Nephron progenitor cell (in vitro differentiated cells): ENCODE results near the gene TFPI.

Experiments used
- DNase-seq: peaks from one replicate; pipeline ENCODE4 v3.0.0; 2021
- H3K27ac Mint-ChIP-seq: 2 replicates; pipeline ENCODE4 v1.8.0; 2021; ENCODE audit warnings: mild to moderate bottlenecking, moderate library complexity, mixed read lengths
- H3K27me3 Mint-ChIP-seq: 2 replicates; pipeline ENCODE4 v1.8.0; 2021; ENCODE audit warnings: mild to moderate bottlenecking, low read depth, mixed read lengths; ENCODE audit not compliant: poor library complexity
- H3K36me3 Mint-ChIP-seq: 2 replicates; pipeline ENCODE4 v1.8.0; 2021; ENCODE audit warnings: low read depth, mixed read lengths
- H3K4me1 Mint-ChIP-seq: 2 replicates; pipeline ENCODE4 v1.8.0; 2021; ENCODE audit warnings: mixed read lengths
- H3K4me3 Mint-ChIP-seq: 2 replicates; pipeline ENCODE4 v1.8.0; 2021; ENCODE audit warnings: mild to moderate bottlenecking, moderate library complexity, mixed read lengths
- H3K9me3 Mint-ChIP-seq: 2 replicates; pipeline ENCODE4 v1.8.0; 2021; ENCODE audit warnings: mild to moderate bottlenecking, moderate library complexity, mixed read lengths
- TF ChIP-seq, protein P1 (sequence below): fragments of 200-600 bp; sonication (generic); IDR thresholded peaks from 2 replicates; pipeline ENCODE4 v1.5.0; 2021; ENCODE audit warnings: antibody characterized with exemption

The TFPI gene

DNA sequence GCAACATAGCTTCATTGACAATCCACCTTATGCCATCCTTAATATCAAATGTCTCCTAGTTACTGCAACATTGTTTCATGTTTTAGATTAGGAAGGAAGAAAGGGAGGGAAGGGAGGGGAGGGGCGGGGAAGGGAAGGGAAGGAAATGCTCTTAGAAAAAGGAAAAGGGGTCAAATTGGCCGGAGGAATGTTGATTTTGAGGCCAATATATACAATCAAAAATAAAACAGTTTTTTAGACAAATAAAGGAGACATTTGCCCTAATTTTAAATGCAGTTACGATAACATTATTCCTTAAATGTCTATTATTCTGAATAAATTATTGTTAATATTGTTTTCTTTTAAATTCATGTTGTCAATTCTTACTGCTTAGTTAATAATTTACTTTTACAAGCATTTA is 72.7 kb downstream of the TFPI start:
- Mint-ChIP-seq H3K27ac (no peak overlapping the region), H3K27me3 (no peaks in the 10 kb centered on the region), H3K9me3 (no peaks in the 10 kb centered on the region), H3K36me3 (no peaks in the 10 kb centered on the region), H3K4me1 (no peaks in the 10 kb centered on the region), H3K4me3 (no peak overlapping the region)
- no peak for DNase-seq
- TF ChIP-seq, protein P1, sequence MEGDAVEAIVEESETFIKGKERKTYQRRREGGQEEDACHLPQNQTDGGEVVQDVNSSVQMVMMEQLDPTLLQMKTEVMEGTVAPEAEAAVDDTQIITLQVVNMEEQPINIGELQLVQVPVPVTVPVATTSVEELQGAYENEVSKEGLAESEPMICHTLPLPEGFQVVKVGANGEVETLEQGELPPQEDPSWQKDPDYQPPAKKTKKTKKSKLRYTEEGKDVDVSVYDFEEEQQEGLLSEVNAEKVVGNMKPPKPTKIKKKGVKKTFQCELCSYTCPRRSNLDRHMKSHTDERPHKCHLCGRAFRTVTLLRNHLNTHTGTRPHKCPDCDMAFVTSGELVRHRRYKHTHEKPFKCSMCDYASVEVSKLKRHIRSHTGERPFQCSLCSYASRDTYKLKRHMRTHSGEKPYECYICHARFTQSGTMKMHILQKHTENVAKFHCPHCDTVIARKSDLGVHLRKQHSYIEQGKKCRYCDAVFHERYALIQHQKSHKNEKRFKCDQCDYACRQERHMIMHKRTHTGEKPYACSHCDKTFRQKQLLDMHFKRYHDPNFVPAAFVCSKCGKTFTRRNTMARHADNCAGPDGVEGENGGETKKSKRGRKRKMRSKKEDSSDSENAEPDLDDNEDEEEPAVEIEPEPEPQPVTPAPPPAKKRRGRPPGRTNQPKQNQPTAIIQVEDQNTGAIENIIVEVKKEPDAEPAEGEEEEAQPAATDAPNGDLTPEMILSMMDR = no peak

DNA sequence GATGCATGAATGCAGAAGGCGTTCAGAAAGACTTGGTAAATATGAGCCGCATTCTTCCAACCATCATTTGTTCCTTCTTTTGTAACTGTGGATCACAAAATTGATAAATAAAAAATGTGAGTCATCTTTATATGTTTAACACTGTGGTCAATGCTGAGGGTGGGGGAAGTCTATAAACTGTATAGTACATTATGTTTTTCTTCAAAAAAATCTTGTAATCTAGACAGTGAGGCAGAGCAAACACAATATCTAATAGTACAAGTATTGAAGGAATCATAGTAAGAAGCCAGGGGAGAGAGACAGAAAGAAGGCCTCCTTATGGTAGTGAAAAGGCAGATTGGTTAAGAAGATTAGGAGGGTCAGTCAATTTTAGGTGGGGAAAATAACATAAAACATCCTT is 75.5 kb downstream of the TFPI start:
- DNase-seq = no peak
- H3K27ac Mint-ChIP-seq = no peak overlapping the region

DNA sequence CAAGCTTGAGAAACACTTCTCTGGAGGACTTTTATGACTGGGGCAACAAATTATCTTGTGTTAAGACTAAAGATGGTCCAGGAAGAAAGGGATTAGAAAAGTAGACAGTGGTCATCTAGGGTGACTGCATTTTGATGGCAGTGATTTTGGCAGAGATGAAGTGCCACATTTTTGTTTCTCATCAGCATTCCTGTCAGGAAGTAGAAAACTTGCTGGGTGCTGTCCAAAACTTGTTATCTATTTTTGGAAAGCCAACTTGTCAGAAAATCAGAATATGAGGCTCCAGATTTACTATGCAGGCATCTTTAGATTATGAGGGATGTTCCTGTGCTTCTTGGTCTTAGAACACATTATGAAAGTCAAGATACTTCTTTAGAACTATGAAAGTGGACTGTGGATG is 77.2 kb downstream of the TFPI start:
- TF ChIP-seq, protein P1 = no peak
- Mint-ChIP-seq H3K4me3 (no peak overlapping the region), H3K36me3 (no peaks in the 10 kb centered on the region), H3K27me3 (no peaks in the 10 kb centered on the region), H3K9me3 (no peaks in the 10 kb centered on the region), H3K27ac (no peak overlapping the region), H3K4me1 (no peaks in the 10 kb centered on the region)
- no peak for DNase-seq

More for the DNA sequence above, 75.5 kb downstream of the TFPI start:
- no peaks in the 10 kb centered on the region for H3K36me3 Mint-ChIP-seq
- no peaks in the 10 kb centered on the region for H3K4me1 Mint-ChIP-seq
- TF ChIP-seq, protein P1 = no peak
- H3K4me3 Mint-ChIP-seq = no peak overlapping the region
- no peaks in the 10 kb centered on the region for H3K9me3 Mint-ChIP-seq
- H3K27me3 Mint-ChIP-seq = no peaks in the 10 kb centered on the region

DNA sequence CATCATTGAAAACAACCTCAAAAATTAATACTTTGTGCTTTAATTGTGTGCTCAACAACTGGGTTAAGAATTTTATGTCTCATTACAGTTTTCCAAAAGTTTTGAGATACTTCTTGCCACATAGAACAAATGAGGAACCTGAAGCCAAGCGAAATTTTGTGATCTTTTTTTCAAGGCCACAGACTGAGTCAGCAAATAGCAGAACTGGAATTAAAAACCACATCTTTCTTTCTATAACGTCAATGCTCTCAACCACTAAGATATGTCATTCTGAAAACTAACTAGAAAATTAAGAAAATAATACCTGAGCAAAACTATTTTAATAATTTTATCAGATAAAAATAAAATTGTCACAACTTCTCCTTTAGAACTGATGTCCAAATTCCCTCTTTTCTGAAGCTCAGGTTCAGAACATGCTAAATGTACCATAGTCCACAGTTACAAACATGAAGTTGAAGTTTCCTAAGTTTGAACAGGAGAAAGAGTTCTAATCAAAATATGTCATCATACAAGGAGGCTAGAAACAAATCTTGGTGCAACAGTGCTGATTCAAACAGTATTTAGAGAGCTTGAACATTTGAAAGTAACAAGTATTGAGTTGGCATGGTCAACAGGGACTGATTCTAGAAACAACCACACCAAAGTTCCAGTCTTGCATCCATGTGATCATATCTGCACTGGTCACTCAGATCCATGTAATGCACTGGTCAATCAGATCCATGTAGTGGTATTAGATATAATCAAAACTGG is 78.6 kb downstream of the TFPI start:
- TF ChIP-seq, protein P1 = no peak
- no peak overlapping the region for H3K4me3 Mint-ChIP-seq
- H3K4me1 Mint-ChIP-seq = no peaks in the 10 kb centered on the region
- H3K27me3 Mint-ChIP-seq = no peaks in the 10 kb centered on the region
- H3K36me3 Mint-ChIP-seq = no peaks in the 10 kb centered on the region
- no peak overlapping the region for H3K27ac Mint-ChIP-seq
- H3K9me3 Mint-ChIP-seq = no peaks in the 10 kb centered on the region
- no peak for DNase-seq

DNA sequence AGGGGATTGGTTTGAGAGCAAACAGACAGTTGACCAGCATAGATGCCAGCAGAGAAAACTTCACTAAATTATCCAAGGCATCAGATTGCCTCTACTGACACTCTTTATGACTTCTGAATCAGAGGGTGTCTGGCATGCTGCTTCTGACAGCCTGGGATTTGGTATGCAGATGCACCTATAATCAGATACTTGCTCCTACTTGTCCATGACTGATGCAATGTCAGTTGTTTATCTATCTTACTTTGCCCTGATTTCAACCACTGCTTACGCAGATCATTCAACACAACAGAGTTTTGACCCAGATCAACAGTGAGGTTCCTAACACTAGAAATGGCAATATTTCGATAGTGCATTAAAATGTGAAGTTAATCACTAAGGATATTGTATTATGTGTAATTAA is 83.5 kb downstream of the TFPI start:
- Mint-ChIP-seq H3K4me3 (no peak overlapping the region), H3K9me3 (no peaks in the 10 kb centered on the region), H3K27ac (no peak overlapping the region), H3K36me3 (no peaks in the 10 kb centered on the region), H3K27me3 (no peaks in the 10 kb centered on the region), H3K4me1 (no peaks in the 10 kb centered on the region)
- TF ChIP-seq, protein P1 = no peak
- no peak for DNase-seq

DNA sequence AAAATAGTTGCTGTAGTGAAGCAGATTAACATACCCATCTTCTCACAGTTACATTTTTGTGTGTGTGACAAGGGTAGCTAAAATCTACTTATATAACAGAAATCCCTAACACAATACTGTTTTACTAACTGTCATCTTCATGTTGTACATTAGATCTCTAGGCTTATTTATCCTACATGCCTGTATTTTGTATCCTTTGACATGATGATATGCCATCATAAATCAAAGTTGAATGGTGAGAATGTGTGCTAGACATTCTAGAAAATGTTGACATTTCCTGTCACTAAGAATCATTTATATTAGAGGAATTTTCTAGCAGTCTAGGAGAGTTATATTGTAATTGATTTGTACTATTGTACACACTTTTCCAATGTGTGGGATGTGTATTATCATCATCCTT is 84.7 kb downstream of the TFPI start:
- no peaks in the 10 kb centered on the region for H3K9me3 Mint-ChIP-seq
- TF ChIP-seq, protein P1 = no peak
- no peaks in the 10 kb centered on the region for H3K36me3 Mint-ChIP-seq
- DNase-seq = no peak
- H3K4me1 Mint-ChIP-seq = no peaks in the 10 kb centered on the region
- H3K27ac Mint-ChIP-seq = no peak overlapping the region
- no peaks in the 10 kb centered on the region for H3K27me3 Mint-ChIP-seq
- H3K4me3 Mint-ChIP-seq = no peak overlapping the region
